Activated T-helper 1 cell treated with Interleukin-2 at 50 U/mL for 16 hours (primary cell): Measurements from ENCODE around the gene VWA3B.

Experiments
- DNase-seq: peaks from one replicate; pipeline ENCODE4 v3.0.0-alpha.2; 2020; ENCODE audit warnings: low read depth

The VWA3B gene

DNA sequence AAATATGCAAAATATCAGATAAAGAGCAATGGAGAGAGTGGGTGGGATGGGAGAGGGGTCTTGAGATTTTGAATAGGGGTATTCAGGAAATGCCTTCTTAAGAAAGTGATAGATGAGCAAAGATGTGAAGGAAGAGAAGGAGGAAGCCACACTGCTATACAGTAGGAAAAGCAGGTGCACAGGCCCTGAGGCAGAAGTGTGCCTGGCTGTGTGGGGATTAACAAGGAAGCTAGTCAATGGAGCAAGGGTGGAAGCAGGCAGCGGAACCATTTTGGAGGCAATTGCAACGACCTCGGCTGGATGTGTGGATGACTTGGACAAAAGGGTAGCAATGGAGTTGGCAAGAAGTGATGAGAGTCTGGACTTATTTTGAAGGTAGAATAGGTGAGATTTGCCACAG, 248.3 kb downstream of the VWA3B start:
- DNase-seq: no peak

DNA sequence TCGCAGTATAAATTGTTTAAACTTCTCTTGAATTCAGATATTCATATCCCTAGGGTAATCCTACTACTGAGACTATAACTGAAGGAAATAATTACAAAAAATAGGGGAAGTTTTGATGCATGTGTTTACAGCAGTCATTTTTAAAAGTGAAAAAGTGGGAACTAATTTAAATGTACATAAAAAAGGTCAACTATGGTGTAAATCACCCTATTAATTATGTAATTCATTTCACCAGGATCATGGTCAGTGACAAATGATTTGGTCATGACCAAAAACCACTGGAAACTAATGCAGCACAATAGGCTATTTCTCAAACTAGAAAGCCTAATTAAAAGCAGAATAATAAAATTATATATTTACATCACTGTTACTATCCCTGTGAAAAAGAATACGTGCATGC, 254.3 kb downstream of the VWA3B start:
- no peak for DNase-seq

DNA sequence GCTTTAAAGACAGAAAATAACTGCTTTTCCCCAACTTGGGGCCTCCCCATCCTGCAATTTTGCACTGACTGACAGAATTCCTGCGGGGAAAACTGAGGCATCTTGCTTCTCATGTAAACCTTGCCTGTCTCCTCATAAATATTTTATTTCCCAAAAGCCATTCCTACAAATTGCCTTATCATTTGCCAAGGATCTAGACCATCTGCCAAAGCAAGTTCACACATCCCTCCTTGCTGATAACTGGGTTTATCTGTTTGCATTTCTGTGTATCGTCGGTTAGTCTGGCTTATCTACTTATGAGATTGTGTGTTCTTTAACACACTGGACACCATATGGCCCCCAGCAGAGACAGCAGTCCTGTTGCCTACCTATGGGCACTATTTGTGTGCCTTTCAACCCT, 256.3 kb downstream of the VWA3B start:
- DNase-seq: no peak

GRCh38 chr2:98346311-98347236, 259.6 kb downstream of the VWA3B start, which contains the start of gene CNGA3:
Gene CNGA3, plus strand, starts transcription at chr2:98346456. Its CDS starts 23,520 bp downstream, at chr2:98369976.
- DNase-seq: no peak

DNA sequence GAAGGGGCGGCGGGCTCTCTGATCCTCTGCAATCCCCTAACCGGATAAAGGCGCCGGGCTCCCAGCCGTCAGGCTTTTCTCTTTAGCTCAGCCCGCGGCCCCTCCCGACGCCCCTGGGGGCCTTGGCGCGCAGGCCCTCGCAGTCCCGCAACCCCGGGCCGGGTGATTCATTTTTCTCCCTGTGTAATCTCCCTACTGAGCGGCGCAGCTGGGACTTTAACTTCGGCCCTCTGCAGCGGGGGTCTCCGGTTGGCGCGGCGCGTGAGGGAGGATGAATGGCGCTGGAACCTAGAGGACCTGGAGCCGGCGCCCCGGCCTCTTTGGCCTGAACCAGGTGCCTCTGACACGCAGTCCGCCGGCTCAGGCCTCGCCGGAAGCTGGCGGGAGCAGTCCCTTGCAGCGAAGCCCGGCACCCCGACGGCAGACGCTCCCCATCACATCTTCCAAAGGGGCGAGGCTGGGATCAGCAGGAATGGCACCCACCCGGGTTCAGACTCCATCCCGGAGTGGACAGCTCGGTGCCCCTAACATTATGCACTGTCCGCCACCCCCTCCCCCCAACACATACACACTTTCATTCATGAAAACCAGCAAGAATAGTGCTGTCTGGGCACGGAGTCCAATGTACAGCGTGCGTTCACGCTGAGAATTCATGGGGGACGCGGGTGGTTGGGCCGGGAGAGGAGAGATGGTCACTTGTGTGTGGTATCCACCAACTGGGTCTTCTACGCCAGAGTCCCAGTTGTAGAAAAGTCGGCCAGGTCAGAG, 260.5 kb downstream of the VWA3B start:
- DNase-seq: no peak

DNA sequence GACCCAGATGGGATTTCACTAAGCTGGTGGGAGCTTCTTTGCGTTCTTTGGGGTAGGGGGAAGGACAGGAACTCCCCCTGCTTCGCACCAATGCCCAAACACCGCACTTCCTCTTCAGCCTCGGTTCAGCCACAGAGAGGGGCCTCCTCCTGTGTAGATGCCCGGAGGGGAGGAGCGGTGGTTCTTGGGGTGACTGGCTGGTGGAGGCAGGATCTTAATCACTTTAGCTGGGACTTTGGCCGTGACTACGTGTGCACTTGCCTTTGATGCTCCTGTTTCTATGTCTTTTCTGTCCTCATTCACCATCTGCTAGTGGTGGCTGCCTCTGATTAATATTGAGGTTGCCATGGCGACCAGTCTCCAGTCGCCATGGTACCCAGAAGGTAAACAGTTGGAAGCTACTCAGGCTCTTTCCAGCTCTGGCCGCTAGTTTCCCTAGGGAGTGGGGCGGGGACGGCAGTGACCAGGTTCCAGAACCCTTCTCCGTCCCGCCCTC, 261.1 kb downstream of the VWA3B start:
- DNase-seq: no peak

DNA sequence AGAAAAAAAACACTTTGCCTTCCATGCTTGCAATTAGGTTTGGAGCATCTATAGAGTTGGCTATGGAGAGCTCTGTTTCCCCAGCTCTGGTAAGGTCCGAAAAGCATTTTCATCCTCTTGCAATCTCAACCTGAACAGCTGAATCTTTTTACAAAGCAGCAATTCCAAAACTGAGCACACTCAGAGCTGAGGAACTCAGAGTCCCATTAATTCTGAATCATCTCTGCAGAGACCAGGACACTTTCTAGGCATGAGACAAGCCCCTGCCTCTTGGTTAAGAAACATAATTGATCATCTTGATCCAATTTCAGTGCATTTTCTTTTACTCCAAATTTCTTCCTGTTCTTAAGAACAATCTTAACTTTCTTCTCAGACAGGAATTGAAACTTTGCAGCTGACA, 263.4 kb downstream of the VWA3B start:
- DNase-seq: no peak

- no peak for DNase-seq
Observed at GRCh38 chr2:98355881-98356280, 268.9 kb downstream of the VWA3B start.

DNA sequence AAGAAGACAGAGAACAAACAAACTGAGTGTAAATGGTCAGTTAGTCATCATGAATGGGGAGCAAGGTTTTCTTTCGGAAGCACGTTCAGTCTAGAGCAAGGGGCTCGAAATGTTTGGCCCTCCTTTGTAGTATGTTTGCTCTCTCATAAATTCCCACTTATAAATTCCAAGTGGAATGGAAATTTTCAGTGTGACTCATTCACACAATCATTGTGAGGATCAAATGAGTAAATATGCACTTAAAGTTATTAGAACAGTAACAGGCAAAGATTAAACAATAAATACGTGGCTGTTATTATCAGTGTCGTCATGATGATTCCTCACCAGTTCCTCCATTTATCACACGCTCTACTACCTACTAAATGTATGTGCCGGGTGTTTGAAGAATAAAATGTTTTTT, 269.8 kb downstream of the VWA3B start:
- DNase-seq: no peak

GRCh38 chr2:98357849-98358248, 270.9 kb downstream of the VWA3B start:
- DNase-seq: no peak

- DNase-seq: no peak
Observed at GRCh38 chr2:98359986-98360385, 273.0 kb downstream of the VWA3B start.
